ENCODE data around the gene ILF3. TPM values are rescaled to one million over a fixed set of nuclear protein-coding genes. Genes with fewer than 3 reads are reported as not detected.

ILF3 gene
- total RNA-seq, 1 donor from 2014 or later: 97.4 TPM

DNA sequence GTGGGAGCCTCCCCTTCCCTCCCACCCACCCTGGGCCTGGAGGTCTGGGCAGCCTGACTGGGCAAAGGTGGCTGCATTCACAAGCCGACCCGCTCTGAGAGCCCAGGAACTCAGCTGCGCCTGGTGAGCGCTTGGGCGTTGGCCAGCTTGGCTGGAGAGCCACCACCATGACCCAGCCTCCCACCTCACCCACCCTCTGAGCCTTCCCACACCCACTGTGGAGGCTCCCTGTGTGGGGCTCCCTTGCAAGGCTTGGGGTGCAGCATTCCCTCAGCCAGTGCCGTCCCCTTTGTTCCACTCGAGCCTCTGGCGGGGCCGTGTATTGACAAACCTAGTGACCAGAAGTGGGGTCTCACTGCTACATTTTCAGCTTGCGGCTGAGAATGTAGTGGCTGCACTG, 32.0 kb downstream of the ILF3 start:
- Histone ChIP-seq H3K4me3 (ENCODE audit: low read depth, low read length) (no peak overlapping the region), H3K27me3 (ENCODE audit: control insufficient read depth, insufficient read depth, low read length) (no peaks in the 10 kb centered on the region), H3K36me3 (ENCODE audit: control insufficient read depth, insufficient read depth, low read length) (peaks cover 63% of the 10 kb centered on the region)
- TF ChIP-seq, protein P1, sequence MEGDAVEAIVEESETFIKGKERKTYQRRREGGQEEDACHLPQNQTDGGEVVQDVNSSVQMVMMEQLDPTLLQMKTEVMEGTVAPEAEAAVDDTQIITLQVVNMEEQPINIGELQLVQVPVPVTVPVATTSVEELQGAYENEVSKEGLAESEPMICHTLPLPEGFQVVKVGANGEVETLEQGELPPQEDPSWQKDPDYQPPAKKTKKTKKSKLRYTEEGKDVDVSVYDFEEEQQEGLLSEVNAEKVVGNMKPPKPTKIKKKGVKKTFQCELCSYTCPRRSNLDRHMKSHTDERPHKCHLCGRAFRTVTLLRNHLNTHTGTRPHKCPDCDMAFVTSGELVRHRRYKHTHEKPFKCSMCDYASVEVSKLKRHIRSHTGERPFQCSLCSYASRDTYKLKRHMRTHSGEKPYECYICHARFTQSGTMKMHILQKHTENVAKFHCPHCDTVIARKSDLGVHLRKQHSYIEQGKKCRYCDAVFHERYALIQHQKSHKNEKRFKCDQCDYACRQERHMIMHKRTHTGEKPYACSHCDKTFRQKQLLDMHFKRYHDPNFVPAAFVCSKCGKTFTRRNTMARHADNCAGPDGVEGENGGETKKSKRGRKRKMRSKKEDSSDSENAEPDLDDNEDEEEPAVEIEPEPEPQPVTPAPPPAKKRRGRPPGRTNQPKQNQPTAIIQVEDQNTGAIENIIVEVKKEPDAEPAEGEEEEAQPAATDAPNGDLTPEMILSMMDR (IDR thresholded peaks at IDR 0.05; ENCODE audit: insufficient read depth, low read length, severe bottlenecking): no peak
- DNase-seq (ENCODE audit: low read depth): no peak
- no peak for FAIRE-seq

DNA sequence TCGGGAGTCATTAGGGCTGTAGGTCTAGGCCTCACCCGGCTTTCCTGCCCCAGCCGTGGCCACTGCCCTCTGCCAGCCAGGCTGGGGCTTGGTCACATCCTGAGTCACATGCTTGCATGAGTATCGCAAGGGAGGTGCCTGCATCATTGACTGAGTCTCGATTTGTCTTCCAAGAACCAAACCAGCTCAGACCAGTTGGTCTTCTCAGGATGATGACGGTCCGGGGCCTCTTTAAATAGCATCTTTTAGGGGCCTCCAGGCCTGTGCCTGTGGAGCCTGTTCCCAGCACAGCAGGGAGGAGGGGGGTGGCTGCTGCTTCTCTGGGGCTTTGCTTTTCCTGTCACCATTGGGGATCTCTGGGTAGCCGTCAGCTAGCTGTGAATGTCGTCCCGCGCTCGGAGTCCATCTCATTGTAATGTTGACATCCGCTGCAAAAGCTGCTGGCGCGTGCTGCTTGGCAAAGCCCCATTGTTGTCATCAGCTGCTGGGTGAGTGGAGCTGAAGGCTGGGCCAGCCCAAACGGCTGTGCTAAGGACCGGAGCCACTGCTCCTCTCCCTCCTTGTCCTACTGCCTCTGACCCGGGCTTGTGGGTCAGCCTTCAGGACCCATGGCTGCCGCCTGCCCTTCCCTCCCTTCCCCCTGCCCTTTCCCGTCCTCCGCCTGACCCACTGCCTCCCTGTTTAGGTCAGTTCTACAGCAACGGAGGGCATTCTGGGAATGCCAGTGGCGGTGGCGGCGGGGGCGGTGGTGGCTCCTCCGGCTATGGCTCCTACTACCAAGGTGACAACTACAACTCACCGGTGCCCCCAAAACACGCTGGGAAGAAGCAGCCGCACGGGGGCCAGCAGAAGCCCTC, 32.7 kb downstream of the ILF3 start:
- FAIRE-seq: no peak
- H3K36me3 ChIP-seq (ENCODE audit: control insufficient read depth, insufficient read depth, low read length): peaks cover 61% of the 10 kb centered on the region
- peak; percentile 41 for DNase-seq (ENCODE audit: low read depth)

DNA sequence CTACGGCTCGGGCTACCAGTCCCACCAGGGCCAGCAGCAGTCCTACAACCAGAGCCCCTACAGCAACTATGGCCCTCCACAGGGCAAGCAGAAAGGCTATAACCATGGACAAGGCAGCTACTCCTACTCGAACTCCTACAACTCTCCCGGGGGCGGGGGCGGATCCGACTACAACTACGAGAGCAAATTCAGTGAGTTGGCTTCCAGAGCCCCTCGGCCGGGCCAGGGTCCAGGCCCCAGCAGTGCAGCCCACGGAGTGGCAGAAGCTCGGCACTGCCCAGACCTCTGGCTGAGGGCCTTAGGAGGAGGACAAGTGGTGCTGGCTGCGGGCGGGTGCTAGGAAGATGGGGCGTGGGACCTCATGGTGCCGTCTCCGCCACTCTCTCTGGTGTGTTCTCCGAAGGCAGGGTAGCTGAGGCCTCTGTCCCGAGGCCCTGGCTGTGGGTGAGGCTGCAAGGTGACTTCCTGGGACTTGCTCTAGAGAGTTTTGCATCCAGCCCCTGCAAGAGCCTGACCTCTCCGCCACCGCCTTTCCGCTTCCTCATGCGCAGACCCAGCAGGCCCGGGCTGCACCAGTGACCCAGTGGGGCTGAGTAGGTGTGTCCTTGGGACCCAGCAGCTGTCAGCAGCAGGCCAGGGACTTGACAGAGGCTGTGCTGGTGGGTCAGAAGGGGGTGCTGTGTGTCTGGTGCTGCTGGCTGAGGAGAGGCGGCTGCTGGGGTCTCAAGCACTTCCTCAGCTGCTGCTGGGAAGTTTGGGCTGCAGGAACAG, 33.6 kb downstream of the ILF3 start:
- no peak for FAIRE-seq
- Histone ChIP-seq H3K27me3 (ENCODE audit: control insufficient read depth, insufficient read depth, low read length) (no peaks in the 10 kb centered on the region), H3K36me3 (ENCODE audit: control insufficient read depth, insufficient read depth, low read length) (peaks cover 53% of the 10 kb centered on the region), H3K4me3 (ENCODE audit: low read depth, low read length) (no peak overlapping the region)
- no peak for DNase-seq (ENCODE audit: low read depth)
- TF ChIP-seq, protein P1 (IDR thresholded peaks at IDR 0.05; ENCODE audit: insufficient read depth, low read length, severe bottlenecking): no peak

More for the DNA sequence above, 32.7 kb downstream of the ILF3 start:
- no peaks in the 10 kb centered on the region for H3K27me3 ChIP-seq (ENCODE audit: control insufficient read depth, insufficient read depth, low read length)
- TF ChIP-seq, protein P1 (IDR thresholded peaks at IDR 0.05; ENCODE audit: insufficient read depth, low read length, severe bottlenecking): no peak
- no peak overlapping the region for H3K4me3 ChIP-seq (ENCODE audit: low read depth, low read length)

DNA sequence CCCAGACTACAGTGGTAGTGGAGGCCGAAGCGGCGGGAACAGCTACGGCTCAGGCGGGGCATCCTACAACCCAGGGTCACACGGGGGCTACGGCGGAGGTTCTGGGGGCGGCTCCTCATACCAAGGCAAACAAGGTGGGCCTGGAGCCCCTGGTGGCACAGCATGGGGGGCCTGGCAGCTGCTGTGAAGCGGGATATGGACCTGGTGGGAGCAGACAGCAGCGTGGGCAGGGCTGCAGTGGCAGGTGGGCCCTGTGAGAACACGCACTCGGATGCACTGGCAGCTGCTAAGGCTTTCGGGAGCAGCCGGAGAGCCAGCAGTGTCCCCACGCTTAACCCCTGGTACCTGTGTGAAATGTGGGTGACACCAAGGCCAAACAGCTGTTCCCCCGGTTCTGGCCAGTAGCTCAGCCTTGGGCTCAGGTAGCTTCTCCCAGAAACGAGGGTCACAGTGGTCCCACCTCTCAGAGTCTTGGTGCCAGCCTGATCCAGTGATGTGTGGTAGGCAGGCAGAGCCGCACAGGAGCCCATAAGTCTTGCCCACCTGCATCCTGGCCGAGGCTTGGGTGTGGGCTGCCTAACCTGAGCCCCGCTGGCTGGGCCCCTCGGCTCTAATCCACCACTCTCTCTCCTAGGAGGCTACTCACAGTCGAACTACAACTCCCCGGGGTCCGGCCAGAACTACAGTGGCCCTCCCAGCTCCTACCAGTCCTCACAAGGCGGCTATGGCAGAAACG, 34.6 kb downstream of the ILF3 start:
- no peaks in the 10 kb centered on the region for H3K27me3 ChIP-seq (ENCODE audit: control insufficient read depth, insufficient read depth, low read length)
- TF ChIP-seq, protein P1 (IDR thresholded peaks at IDR 0.05; ENCODE audit: insufficient read depth, low read length, severe bottlenecking): no peak
- DNase-seq (ENCODE audit: low read depth) (no peak), FAIRE-seq (no peak)
- no peak overlapping the region for H3K4me3 ChIP-seq (ENCODE audit: low read depth, low read length)
- H3K36me3 ChIP-seq (ENCODE audit: control insufficient read depth, insufficient read depth, low read length): peaks cover 43% of the 10 kb centered on the region

DNA sequence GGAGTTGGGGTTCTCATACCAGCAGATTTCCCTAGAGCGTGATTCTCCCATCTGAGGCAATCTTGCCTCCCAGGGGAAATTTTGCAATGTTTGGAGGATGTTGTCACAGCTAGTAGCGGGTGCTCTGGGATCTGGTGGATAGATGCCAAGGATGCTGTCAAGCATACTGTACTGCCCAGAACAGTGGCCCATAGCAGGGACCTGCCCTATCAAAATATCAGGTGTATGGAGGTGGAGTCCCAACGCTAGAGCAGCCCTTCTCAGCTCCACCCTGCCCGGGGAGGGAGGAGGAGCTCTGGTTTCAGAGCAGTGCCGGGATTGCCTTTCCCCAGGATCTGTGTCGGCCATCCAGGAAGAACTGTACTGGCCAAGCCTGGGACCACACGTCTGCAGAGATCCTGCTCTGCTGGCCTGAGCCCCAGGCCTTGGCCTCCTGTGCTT, 36.2 kb downstream of the ILF3 start:
- DNase-seq (ENCODE audit: low read depth): no peak
- H3K36me3 ChIP-seq (ENCODE audit: control insufficient read depth, insufficient read depth, low read length): peaks cover 37% of the 10 kb centered on the region
- no peaks in the 10 kb centered on the region for H3K27me3 ChIP-seq (ENCODE audit: control insufficient read depth, insufficient read depth, low read length)
- no peak overlapping the region for H3K4me3 ChIP-seq (ENCODE audit: low read depth, low read length)
- TF ChIP-seq, protein P1 (IDR thresholded peaks at IDR 0.05; ENCODE audit: insufficient read depth, low read length, severe bottlenecking): no peak
- FAIRE-seq: peak; percentile 18
